ENCODE data around the gene C10orf90. TPM values are rescaled to one million over a fixed set of nuclear protein-coding genes. Genes with fewer than 3 reads are reported as not detected.

C10orf90 gene
- total RNA-seq, 3 donors from 2014 or later (not counting 1 experiment from before 2014, with no cell fraction given) = not detected

DNA sequence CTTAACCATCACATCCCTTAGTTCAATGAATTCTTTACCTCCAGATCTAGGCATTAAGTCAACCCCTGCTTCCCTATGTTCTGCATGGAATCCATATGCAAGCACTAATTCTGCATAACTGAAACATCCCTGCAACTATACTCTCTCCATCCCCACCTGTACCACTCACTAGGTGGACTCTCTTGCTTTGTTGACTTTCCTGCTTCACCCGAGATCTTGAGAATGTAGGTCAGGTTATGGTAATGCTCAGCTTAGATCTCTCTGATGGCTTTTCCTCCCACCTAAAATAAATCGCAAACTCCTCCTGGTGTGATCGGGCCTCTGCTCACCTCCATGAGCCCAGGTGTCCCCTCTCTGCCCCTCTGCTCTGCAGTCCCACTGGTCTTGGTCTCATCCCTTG, 189.8 kb downstream of the C10orf90 start:
- Mint-ChIP-seq H3K4me1 (no peaks in the 10 kb centered on the region), H3K9me3 (no peaks in the 10 kb centered on the region), H3K4me3 (no peak overlapping the region), H3K27me3 (ENCODE audit: low read depth in 2 of 2) (peaks cover 18 to 63% of the 10 kb centered on the region in 2 donors), H3K36me3 (no peaks in the 10 kb centered on the region), H3K27ac (no peak overlapping the region)
- Histone ChIP-seq H3K9me3 (ENCODE audit: control insufficient read depth, insufficient read depth, low read length) (no peaks in the 10 kb centered on the region), H3K4me3 (ENCODE audit: low read length) (no peak overlapping the region), H3K4me1 (ENCODE audit: control insufficient read depth, insufficient read depth, low read length) (no peaks in the 10 kb centered on the region), H3K27me3 (ENCODE audit: control insufficient read depth, insufficient read depth, low read length) (no peaks in the 10 kb centered on the region), H3K36me3 (ENCODE audit: control insufficient read depth, insufficient read depth, low read length) (no peaks in the 10 kb centered on the region), H3K27ac (ENCODE audit: low read length) (no peak overlapping the region)
- 83% methylated on average over 3 of the region's 3 CpGs for WGBS (ENCODE audit: insufficient coverage)
- DNase-seq (no peak), ATAC-seq (no peak)
- TF ChIP-seq CTCF (IDR thresholded peaks at IDR 0.05) = no peak
- intact Hi-C loops (cut with micrococcal nuclease) = no loop called here

GRCh38 chr10:126479280-126479895, 191.1 kb downstream of the C10orf90 start:
- Histone ChIP-seq H3K4me3 (ENCODE audit: low read length) (no peak overlapping the region), H3K36me3 (ENCODE audit: control insufficient read depth, insufficient read depth, low read length) (no peaks in the 10 kb centered on the region), H3K27ac (ENCODE audit: low read length) (no peak overlapping the region), H3K9me3 (ENCODE audit: control insufficient read depth, insufficient read depth, low read length) (no peaks in the 10 kb centered on the region), H3K27me3 (ENCODE audit: control insufficient read depth, insufficient read depth, low read length) (no peaks in the 10 kb centered on the region), H3K4me1 (ENCODE audit: control insufficient read depth, insufficient read depth, low read length) (no peaks in the 10 kb centered on the region)
- ATAC-seq = no peak
- Mint-ChIP-seq H3K4me1 (no peaks in the 10 kb centered on the region), H3K27me3 (ENCODE audit: low read depth in 2 of 2) (peaks cover 20 to 74% of the 10 kb centered on the region in 2 donors), H3K36me3 (no peaks in the 10 kb centered on the region), H3K27ac (no peak overlapping the region), H3K9me3 (no peaks in the 10 kb centered on the region), H3K4me3 (no peak overlapping the region)
- no peak for TF ChIP-seq CTCF (IDR thresholded peaks at IDR 0.05)
- no peak for DNase-seq
- intact Hi-C loops (cut with micrococcal nuclease) = no loop called here
- whole genome bisulfite sequencing (ENCODE audit: insufficient coverage) = 88% methylated on average over 6 of the region's 7 CpGs

DNA sequence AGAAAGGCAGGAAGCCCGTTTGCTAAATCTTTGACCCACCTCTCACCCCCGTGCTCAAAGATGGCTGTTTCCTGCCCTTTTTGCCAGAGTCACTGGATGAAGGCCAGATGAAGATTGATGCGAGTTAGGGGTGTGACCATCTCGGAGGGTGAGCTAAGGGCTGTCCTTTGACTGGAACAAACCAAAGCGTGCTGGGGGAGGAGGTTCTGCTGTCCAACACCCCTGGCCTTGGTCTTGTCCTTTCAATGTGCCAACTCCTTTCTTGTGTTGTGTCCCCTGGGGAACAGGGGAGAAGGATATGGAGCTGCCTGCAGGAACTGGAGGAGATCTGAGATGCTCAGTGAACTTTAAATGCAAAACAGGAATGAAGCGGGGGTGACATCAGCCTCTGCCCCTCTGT, 191.9 kb downstream of the C10orf90 start:
- 70% methylated on average over 6 of the region's 6 CpGs for WGBS (ENCODE audit: insufficient coverage)

More for the DNA sequence above, 191.9 kb downstream of the C10orf90 start:
- intact Hi-C loops (cut with micrococcal nuclease) = no loop called here
- Histone ChIP-seq H3K4me3 (ENCODE audit: low read length) (no peak overlapping the region), H3K9me3 (ENCODE audit: control insufficient read depth, insufficient read depth, low read length) (no peaks in the 10 kb centered on the region), H3K4me1 (ENCODE audit: control insufficient read depth, insufficient read depth, low read length) (no peaks in the 10 kb centered on the region), H3K36me3 (ENCODE audit: control insufficient read depth, insufficient read depth, low read length) (no peaks in the 10 kb centered on the region), H3K27me3 (ENCODE audit: control insufficient read depth, insufficient read depth, low read length) (no peaks in the 10 kb centered on the region), H3K27ac (ENCODE audit: low read length) (no peak overlapping the region)
- no peak for DNase-seq
- no peaks in the 10 kb centered on the region for H3K36me3 Mint-ChIP-seq
- H3K4me1 Mint-ChIP-seq = no peaks in the 10 kb centered on the region
- no peak overlapping the region for H3K4me3 Mint-ChIP-seq
- H3K9me3 Mint-ChIP-seq = peaks cover 0 to under 1% of the 10 kb centered on the region in 2 donors
- peaks cover 22 to 72% of the 10 kb centered on the region in 2 donors for H3K27me3 Mint-ChIP-seq (ENCODE audit: low read depth in 2 of 2)
- no peak for TF ChIP-seq CTCF (IDR thresholded peaks at IDR 0.05)
- no peak overlapping the region for H3K27ac Mint-ChIP-seq
- no peak for ATAC-seq

Measured in natural killer cell (primary cell).